Endothelial cell (in vitro differentiated cells): Measurements from ENCODE around the gene PASK. TPM values are rescaled to one million over a fixed set of nuclear protein-coding genes. Genes with fewer than 3 reads are reported as not detected.

Experiments used
- DNase-seq: peaks from one replicate; pipeline ENCODE4 v3.0.0; 2021; ENCODE audit warnings: low spot score
- H3K27ac Mint-ChIP-seq: one replicate; pipeline ENCODE4 v1.8.0; 2021; ENCODE audit warnings: mixed read lengths, inconsistent platforms; ENCODE audit not compliant: unreplicated experiment
- H3K27me3 Mint-ChIP-seq: one replicate; pipeline ENCODE4 v1.8.0; 2021; ENCODE audit warnings: mild to moderate bottlenecking, moderate library complexity, mixed read lengths, inconsistent platforms; ENCODE audit not compliant: unreplicated experiment
- H3K36me3 Mint-ChIP-seq: one replicate; pipeline ENCODE4 v1.8.0; 2021; ENCODE audit warnings: mild to moderate bottlenecking, low read depth, mixed read lengths, inconsistent platforms; ENCODE audit not compliant: unreplicated experiment
- H3K4me1 Mint-ChIP-seq: one replicate; pipeline ENCODE4 v1.8.0; 2021; ENCODE audit warnings: mild to moderate bottlenecking, mixed read lengths, inconsistent platforms; ENCODE audit not compliant: unreplicated experiment
- H3K4me3 Mint-ChIP-seq: one replicate; pipeline ENCODE4 v1.8.0; 2021; ENCODE audit warnings: mild to moderate bottlenecking, mixed read lengths, inconsistent platforms; ENCODE audit not compliant: unreplicated experiment
- H3K9me3 Mint-ChIP-seq: one replicate; pipeline ENCODE4 v1.8.0; 2021; ENCODE audit warnings: mixed read lengths, inconsistent platforms; ENCODE audit not compliant: unreplicated experiment
- total RNA-seq: library from RNA; stranded (reverse); fragmentation: NEBNext Ultra II Directional; extraction: Animal tissue kit (Norgen Biotek cat#: 25700); gene quantifications from one replicate; pipeline ENCODE4 v1.2.1, GENCODE V29; 2021; ENCODE audit not compliant: unreplicated experiment
- TF ChIP-seq, protein P1 (sequence below): fragments of 200-600 bp; sonication (generic); IDR thresholded peaks from one replicate; pipeline ENCODE4 v1.5.0; 2021; ENCODE audit warnings: antibody characterized with exemption; ENCODE audit not compliant: unreplicated experiment

The PASK gene
- total RNA-seq, 1 donor from 2014 or later = 39.7 TPM

DNA sequence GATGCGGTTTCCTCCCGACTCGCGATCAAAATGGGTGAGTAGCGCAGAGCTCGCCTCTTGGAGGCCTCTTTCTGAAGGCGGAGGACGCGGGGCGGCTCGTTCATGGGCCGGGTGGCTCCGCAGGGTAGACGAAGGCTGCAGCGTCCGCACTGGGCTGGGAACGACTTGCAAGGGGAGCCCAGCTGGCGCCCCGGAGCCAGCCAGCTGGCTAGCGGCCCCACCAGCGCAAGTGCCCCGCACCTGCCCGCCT, 328 bp upstream of the PASK start:
- TF ChIP-seq, protein P1, sequence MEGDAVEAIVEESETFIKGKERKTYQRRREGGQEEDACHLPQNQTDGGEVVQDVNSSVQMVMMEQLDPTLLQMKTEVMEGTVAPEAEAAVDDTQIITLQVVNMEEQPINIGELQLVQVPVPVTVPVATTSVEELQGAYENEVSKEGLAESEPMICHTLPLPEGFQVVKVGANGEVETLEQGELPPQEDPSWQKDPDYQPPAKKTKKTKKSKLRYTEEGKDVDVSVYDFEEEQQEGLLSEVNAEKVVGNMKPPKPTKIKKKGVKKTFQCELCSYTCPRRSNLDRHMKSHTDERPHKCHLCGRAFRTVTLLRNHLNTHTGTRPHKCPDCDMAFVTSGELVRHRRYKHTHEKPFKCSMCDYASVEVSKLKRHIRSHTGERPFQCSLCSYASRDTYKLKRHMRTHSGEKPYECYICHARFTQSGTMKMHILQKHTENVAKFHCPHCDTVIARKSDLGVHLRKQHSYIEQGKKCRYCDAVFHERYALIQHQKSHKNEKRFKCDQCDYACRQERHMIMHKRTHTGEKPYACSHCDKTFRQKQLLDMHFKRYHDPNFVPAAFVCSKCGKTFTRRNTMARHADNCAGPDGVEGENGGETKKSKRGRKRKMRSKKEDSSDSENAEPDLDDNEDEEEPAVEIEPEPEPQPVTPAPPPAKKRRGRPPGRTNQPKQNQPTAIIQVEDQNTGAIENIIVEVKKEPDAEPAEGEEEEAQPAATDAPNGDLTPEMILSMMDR = no peak
- no peak for DNase-seq
- H3K36me3 Mint-ChIP-seq = peaks cover 4% of the 10 kb centered on the region
- H3K9me3 Mint-ChIP-seq = no peaks in the 10 kb centered on the region
- no peak overlapping the region for H3K27ac Mint-ChIP-seq
- H3K4me3 Mint-ChIP-seq = peak overlapping the region; percentile 99
- peaks cover 22% of the 10 kb centered on the region for H3K27me3 Mint-ChIP-seq
- peaks cover 20% of the 10 kb centered on the region for H3K4me1 Mint-ChIP-seq

DNA sequence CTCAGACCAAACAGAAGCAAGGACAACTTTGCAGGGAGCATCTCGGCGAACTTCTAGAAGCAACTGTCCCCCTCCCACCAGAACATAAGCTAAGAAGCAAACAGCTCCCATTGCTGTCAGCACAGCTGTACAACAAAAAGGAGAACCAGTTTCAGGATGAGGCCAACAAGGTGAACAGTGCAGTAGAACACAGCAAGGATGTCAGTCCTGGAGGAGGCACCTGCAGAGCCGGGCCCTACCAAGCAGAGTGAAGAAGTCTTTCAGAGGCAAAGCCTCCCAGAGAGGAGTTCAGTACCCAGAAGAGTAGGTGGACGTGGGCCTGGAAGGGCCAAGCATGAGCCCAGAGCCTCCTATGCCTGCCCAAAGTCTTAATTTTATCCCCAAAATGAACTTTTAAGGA, 1.0 kb downstream of the PASK start:
- peaks cover 5% of the 10 kb centered on the region for H3K36me3 Mint-ChIP-seq
- H3K4me3 Mint-ChIP-seq = peak overlapping the region; percentile 96
- no peak for DNase-seq
- H3K4me1 Mint-ChIP-seq = peaks cover 23% of the 10 kb centered on the region
- H3K27ac Mint-ChIP-seq = peak overlapping the region; percentile 3
- H3K9me3 Mint-ChIP-seq = no peaks in the 10 kb centered on the region
- TF ChIP-seq, protein P1 = no peak
- peaks cover 21% of the 10 kb centered on the region for H3K27me3 Mint-ChIP-seq

GRCh38 chr2:241147336-241147735, 1.9 kb downstream of the PASK start:
- Mint-ChIP-seq H3K27ac (no peak overlapping the region), H3K9me3 (no peaks in the 10 kb centered on the region), H3K27me3 (peaks cover 19% of the 10 kb centered on the region), H3K4me1 (peaks cover 23% of the 10 kb centered on the region), H3K4me3 (no peak overlapping the region), H3K36me3 (peaks cover 5% of the 10 kb centered on the region)
- TF ChIP-seq, protein P1 = no peak
- no peak for DNase-seq

DNA sequence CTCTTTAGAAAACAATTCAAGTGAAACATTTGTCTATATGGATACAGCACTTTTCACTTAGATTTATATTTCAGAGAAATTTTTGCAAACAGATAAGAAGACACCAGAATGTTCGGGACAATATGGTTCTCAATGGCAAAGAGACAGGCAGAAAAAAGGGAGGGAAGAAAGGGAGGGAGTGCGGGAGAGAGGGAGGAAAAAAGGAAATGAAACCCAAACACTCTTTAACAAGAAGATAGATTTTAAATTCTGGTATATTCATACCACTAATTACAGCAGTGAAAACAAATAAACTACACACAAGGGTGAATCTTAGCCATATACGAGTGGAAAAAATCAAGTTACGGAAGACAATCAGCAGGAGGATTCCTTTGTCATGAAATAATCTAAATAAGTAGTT, 3.0 kb downstream of the PASK start:
- Mint-ChIP-seq H3K4me1 (peaks cover 20% of the 10 kb centered on the region), H3K4me3 (no peak overlapping the region), H3K9me3 (no peaks in the 10 kb centered on the region), H3K27me3 (peaks cover 17% of the 10 kb centered on the region), H3K36me3 (peaks cover 15% of the 10 kb centered on the region), H3K27ac (no peak overlapping the region)
- TF ChIP-seq, protein P1 = no peak
- DNase-seq = no peak

GRCh38 chr2:241142593-241142992, 6.7 kb downstream of the PASK start:
- H3K27me3 Mint-ChIP-seq = peaks cover 5% of the 10 kb centered on the region
- no peak overlapping the region for H3K4me3 Mint-ChIP-seq
- DNase-seq = no peak
- peaks cover 3% of the 10 kb centered on the region for H3K4me1 Mint-ChIP-seq
- TF ChIP-seq, protein P1 = no peak
- peaks cover 29% of the 10 kb centered on the region for H3K36me3 Mint-ChIP-seq
- no peak overlapping the region for H3K27ac Mint-ChIP-seq
- no peaks in the 10 kb centered on the region for H3K9me3 Mint-ChIP-seq
